Endothelial cell of umbilical vein (primary cell): ENCODE measurements around the gene HPCAL4. TPM values are rescaled to one million over a fixed set of nuclear protein-coding genes. Genes with fewer than 3 reads are reported as not detected.

Experiments
- BruUV-seq: library from RNA; stranded (reverse); fragments of 400-500 nt; replicated peaks from 2 replicates; lab custom pipeline; 2021; lab: Mats Ljungman, UMichigan
- CTCF ChIA-PET: fragments of 300-600, 350-600 bp; sonication (Branson Sonifier 250); formaldehyde crosslinking; loops from one replicate; lab custom pipeline; 2021; ENCODE audit warnings: antibody characterized with exemption, inconsistent platforms; lab: Charles Lee
- POLR2A ChIA-PET: fragments of 300-600, 350-600 bp; sonication (Branson Sonifier 250); formaldehyde crosslinking; loops from one replicate; lab custom pipeline; 2021; ENCODE audit warnings: antibody characterized with exemption, inconsistent platforms; lab: Charles Lee
- DNase-seq: peaks from one replicate; pipeline ENCODE4 v3.0.0-alpha.2; 2011; ENCODE audit warnings: low read depth, low spot score
- FAIRE-seq: peaks from 2 replicates; lab custom pipeline; 2011; peaks lifted over from hg19 to GRCh38; lab: Jason Lieb, UNC
- H2AFZ ChIP-seq: 2 replicates; pipeline ENCODE4 v1.6.0; 2012; ENCODE audit warnings: low read depth, low read length, control low read depth, inconsistent platforms
- H3K27ac ChIP-seq: 2 replicates; pipeline ENCODE4 v1.5.1; 2011; ENCODE audit warnings: low read depth, mild to moderate bottlenecking, control low read depth, low read length, moderate library complexity; ENCODE audit not compliant: insufficient read depth
- H3K27me3 ChIP-seq, 2 experiments: 2 replicates each; pipeline versions ENCODE4 v1.6.0 to v1.6.1; 2011; ENCODE audit warnings: low read length in 2 of 2, mixed read lengths in 1 of 2; ENCODE audit not compliant: control insufficient read depth in 2 of 2, insufficient read depth in 2 of 2
- H3K36me3 ChIP-seq, 2 experiments: 2 replicates in 1 of 2; 3 replicates in 1 of 2; pipeline ENCODE4 v1.5.1; 2011; ENCODE audit warnings: low read length in 2 of 2, mild to moderate bottlenecking in 1 of 2, moderate library complexity in 1 of 2; ENCODE audit not compliant: control insufficient read depth in 2 of 2, insufficient read depth in 2 of 2; ENCODE audit errors: extremely low read depth in 1 of 2
- H3K4me1 ChIP-seq: 3 replicates; pipeline ENCODE4 v1.5.1; 2011; ENCODE audit warnings: mild to moderate bottlenecking, low read length; ENCODE audit not compliant: control insufficient read depth, insufficient read depth; ENCODE audit errors: extremely low read depth
- H3K4me2 ChIP-seq: 2 replicates; pipeline ENCODE4 v1.6.1; 2011; ENCODE audit warnings: low read length, control low read depth, mixed read lengths; ENCODE audit not compliant: insufficient read depth
- H3K4me3 ChIP-seq, 3 experiments: fragments of 200-600 bp in 1 of 3; sonication (generic), shearing (Covaris generic) in 1 of 3; replicated peaks in 1 of 3; 2 replicates each; pipeline ENCODE4 v1.5.1; 2011 to 2016; ENCODE audit warnings: control low read depth in 3 of 3, low read length in 3 of 3, mild to moderate bottlenecking in 2 of 3, inconsistent platforms in 1 of 3, low read depth in 1 of 3, moderate library complexity in 1 of 3; ENCODE audit not compliant: insufficient read depth in 1 of 3
- H3K79me2 ChIP-seq: 2 replicates; pipeline ENCODE4 v1.6.0; 2012; ENCODE audit warnings: low read length, inconsistent platforms; ENCODE audit not compliant: control insufficient read depth, insufficient read depth
- H3K9ac ChIP-seq: replicated peaks from 2 replicates; pipeline ENCODE3; 2011; ENCODE audit warnings: low read length, control low read depth; ENCODE audit not compliant: insufficient read depth; ENCODE audit errors: extremely low read depth
- H3K9me1 ChIP-seq: replicated peaks from 3 replicates; pipeline ENCODE4 v1.6.0; 2011; ENCODE audit warnings: mild to moderate bottlenecking, low read length; ENCODE audit not compliant: control insufficient read depth, insufficient read depth; ENCODE audit errors: extremely low read depth
- H3K9me3 ChIP-seq: replicated peaks from 2 replicates; pipeline ENCODE4 v1.5.1; 2012; ENCODE audit warnings: low read length, inconsistent platforms; ENCODE audit not compliant: control insufficient read depth, insufficient read depth
- H4K20me1 ChIP-seq: replicated peaks from 2 replicates; pipeline ENCODE3; 2011; ENCODE audit warnings: mild to moderate bottlenecking, low read length; ENCODE audit not compliant: control insufficient read depth, insufficient read depth; ENCODE audit errors: extremely low read depth
- EZH2 ChIP-seq: IDR thresholded peaks from 2 replicates; pipeline ENCODE4 v1.6.1; 2012; ENCODE audit warnings: borderline replicate concordance, low read depth, mild to moderate bottlenecking, moderate library complexity, low read length, inconsistent platforms; ENCODE audit not compliant: severe bottlenecking
- FOS ChIP-seq: IDR thresholded peaks from 2 replicates; pipeline ENCODE4 v1.6.1; 2011; ENCODE audit warnings: mild to moderate bottlenecking, low read length, moderate library complexity, borderline replicate concordance; ENCODE audit not compliant: insufficient read depth
- GATA2 ChIP-seq: IDR thresholded peaks from 2 replicates; pipeline ENCODE4 v1.7.0; 2011; ENCODE audit warnings: low read depth, mild to moderate bottlenecking, moderate library complexity, mixed read lengths, low read length; ENCODE audit not compliant: insufficient read length, insufficient read depth
- JUN ChIP-seq: IDR thresholded peaks from 2 replicates; pipeline ENCODE4 v1.6.1; 2011; ENCODE audit warnings: borderline replicate concordance, low read depth; ENCODE audit not compliant: insufficient read length, insufficient read depth
- MYC ChIP-seq: IDR thresholded peaks from one replicate; pipeline ENCODE4 v1.6.1; 2011; ENCODE audit warnings: mild to moderate bottlenecking, low read depth, low read length
- POLR2A ChIP-seq: IDR thresholded peaks from 2 replicates; pipeline ENCODE4 v1.6.1; 2012; ENCODE audit warnings: low read depth, mild to moderate bottlenecking, control low read depth, low read length
- POLR2AphosphoS5 ChIP-seq: IDR thresholded peaks from 2 replicates; pipeline ENCODE4 v1.6.1; 2012; ENCODE audit warnings: low read depth, mild to moderate bottlenecking, control low read depth, low read length, moderate library complexity; ENCODE audit not compliant: insufficient read depth
- dilution Hi-C: fragments of 300-500 bp; cut with MboI; formaldehyde crosslinking; loops from one replicate; pipeline ENCODE4 v1.15.0; 2019; ENCODE audit warnings: low sequenced_read_pairs; ENCODE audit not compliant: extremely low pct_ligation_motif_present
- intact Hi-C: fragments of 100-400 bp; cut with micrococcal nuclease; formaldehyde crosslinking; loops from one replicate; pipeline ENCODE4 v1.10.0; 2022
- polyA plus RNA-seq, 4 experiments: library from polyadenylated mRNA; depleted of rRNA in 3 of 4; stranded (reverse) in 3 of 4; unstranded in 1 of 4; fragments of >200 nt; gene quantifications; 2 replicates each; pipeline versions ENCODE4 v1.2.1 to v1.2.3, GENCODE V29; 2011 to 2012; ENCODE audit warnings: missing spikeins in 1 of 4
- total RNA-seq: library from RNA; stranded (reverse); gene quantifications from 2 replicates; pipeline ENCODE4 v1.2.3, GENCODE V29; 2021
- TF ChIP-seq, protein P1 (sequence below): IDR thresholded peaks from 2 replicates; pipeline ENCODE4 v1.6.1; 2011; ENCODE audit not compliant: insufficient read depth, insufficient read length
- TF ChIP-seq, protein P2 (sequence below), 2 donors: IDR thresholded peaks; 1 replicate in 1 of 2; 2 replicates in 1 of 2; pipeline ENCODE4 v1.5.1; 2011; ENCODE audit warnings: low read length in 2 of 2, mild to moderate bottlenecking in 2 of 2, moderate library complexity in 2 of 2, control low read depth in 1 of 2, inconsistent platforms in 1 of 2, low read depth in 1 of 2; ENCODE audit not compliant: insufficient read depth in 1 of 2; ENCODE audit errors: extremely low read depth in 1 of 2

HPCAL4 gene
- total and polyA plus RNA-seq, 2 donors (not counting 3 experiments of a cell fraction or from before 2014, with no cell fraction given): not detected

DNA sequence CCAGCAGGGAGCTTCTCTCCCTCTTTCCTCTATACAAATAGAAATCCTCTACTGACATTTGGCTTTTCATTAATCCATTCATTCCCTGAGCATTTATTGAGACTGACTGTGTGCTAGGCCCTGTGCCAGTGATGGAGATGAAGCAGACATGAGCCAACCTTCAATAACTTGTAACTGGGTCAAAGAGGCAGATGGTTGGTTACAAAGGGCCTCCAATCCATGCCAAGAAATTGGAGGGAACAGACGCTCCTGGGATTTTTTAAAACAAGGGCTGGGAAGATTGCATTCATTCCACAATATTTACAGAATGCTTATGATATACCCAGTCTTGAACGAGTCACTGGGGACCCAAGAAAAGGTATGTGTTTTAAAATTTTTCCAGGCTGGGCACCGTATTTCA lies 6.2 kb downstream of the HPCAL4 start:
- no peaks in the 10 kb centered on the region for H3K79me2 ChIP-seq

More for the DNA sequence above, 6.2 kb downstream of the HPCAL4 start:
- Histone ChIP-seq H3K36me3 (no peaks in the 10 kb centered on the region), H3K4me2 (no peak overlapping the region), H2AFZ (no peak overlapping the region), H3K9me3 (no peaks in the 10 kb centered on the region), H3K27me3 (peaks cover 62 to 70% of the 10 kb centered on the region in 2 experiments), H3K9ac (no peak overlapping the region), H4K20me1 (no peaks in the 10 kb centered on the region), H3K9me1 (no peaks in the 10 kb centered on the region), H3K4me3 (no peak overlapping the region), H3K27ac (no peak overlapping the region), H3K4me1 (no peaks in the 10 kb centered on the region)
- BruUV-seq: no TSS peak
- TF ChIP-seq, protein P1, sequence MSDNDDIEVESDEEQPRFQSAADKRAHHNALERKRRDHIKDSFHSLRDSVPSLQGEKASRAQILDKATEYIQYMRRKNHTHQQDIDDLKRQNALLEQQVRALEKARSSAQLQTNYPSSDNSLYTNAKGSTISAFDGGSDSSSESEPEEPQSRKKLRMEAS: no peak
- TF ChIP-seq POLR2AphosphoS5 (no peak), POLR2A (no peak), MYC (no peak), JUN (no peak), EZH2 (no peak), FOS (no peak), GATA2 (no peak)
- TF ChIP-seq, protein P2, sequence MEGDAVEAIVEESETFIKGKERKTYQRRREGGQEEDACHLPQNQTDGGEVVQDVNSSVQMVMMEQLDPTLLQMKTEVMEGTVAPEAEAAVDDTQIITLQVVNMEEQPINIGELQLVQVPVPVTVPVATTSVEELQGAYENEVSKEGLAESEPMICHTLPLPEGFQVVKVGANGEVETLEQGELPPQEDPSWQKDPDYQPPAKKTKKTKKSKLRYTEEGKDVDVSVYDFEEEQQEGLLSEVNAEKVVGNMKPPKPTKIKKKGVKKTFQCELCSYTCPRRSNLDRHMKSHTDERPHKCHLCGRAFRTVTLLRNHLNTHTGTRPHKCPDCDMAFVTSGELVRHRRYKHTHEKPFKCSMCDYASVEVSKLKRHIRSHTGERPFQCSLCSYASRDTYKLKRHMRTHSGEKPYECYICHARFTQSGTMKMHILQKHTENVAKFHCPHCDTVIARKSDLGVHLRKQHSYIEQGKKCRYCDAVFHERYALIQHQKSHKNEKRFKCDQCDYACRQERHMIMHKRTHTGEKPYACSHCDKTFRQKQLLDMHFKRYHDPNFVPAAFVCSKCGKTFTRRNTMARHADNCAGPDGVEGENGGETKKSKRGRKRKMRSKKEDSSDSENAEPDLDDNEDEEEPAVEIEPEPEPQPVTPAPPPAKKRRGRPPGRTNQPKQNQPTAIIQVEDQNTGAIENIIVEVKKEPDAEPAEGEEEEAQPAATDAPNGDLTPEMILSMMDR (IDR thresholded peaks at IDR 0.05; ENCODE audit: extremely low read depth in 1 of 2, insufficient read depth in 1 of 2, low read depth in 1 of 2, low read length in 2 of 2): no peak
- CTCF ChIA-PET: interaction anchor here (0.9 kb wide), 1 partner anchor 13 kb away, joined by 4 read pairs; the partner anchor contains the start of gene NT5C1A
- dilution Hi-C loops: no loop called here
- FAIRE-seq (no peak), DNase-seq (no peak)
- POLR2A ChIA-PET: no interaction called here
- intact Hi-C loops: no loop called here
